GM21619 (cell line): Measurements from ENCODE around the gene IRGM.

Experiments
- ATAC-seq: cut with Tn5 transposase; IDR thresholded peaks from one replicate; pipeline ENCODE4 v1.9.1; 2021; ENCODE audit not compliant: unreplicated experiment

IRGM gene

GRCh38 chr5:150895431-150896428 is 49.4 kb downstream of the IRGM start:
- ATAC-seq, result no peak
